GM21529 (cell line): Measurements from ENCODE around the gene ANKRD61.
A peak's percentile ranks its signal among the peaks of the same experiment; 100 is the strongest.
"Not testable (repeated sequence)": the region's sequence is repeated elsewhere in the genome, so short reads cannot be mapped to it uniquely, and the experiment has no call there.

Experiments
- ATAC-seq: cut with Tn5 transposase; IDR thresholded peaks from one replicate; pipeline ENCODE4 v1.9.1; 2021; ENCODE audit not compliant: unreplicated experiment

The ANKRD61 gene

GRCh38 chr7:6030988-6031387, at the start of gene ANKRD61:
Gene ANKRD61 (plus strand): TSS chr7:6031376. CDS start chr7:6031376, 0 bp downstream.
- no peak for ATAC-seq

- not testable (repeated sequence) for ATAC-seq
These were observed 44.1 kb upstream of the ANKRD61 start for GRCh38 chr7:5987061-5987460.

GRCh38 chr7:5997210-5997808, 33.9 kb upstream of the ANKRD61 start:
- no peak for ATAC-seq

- no peak for ATAC-seq
These were observed 23.8 kb upstream of the ANKRD61 start for GRCh38 chr7:6007386-6007785.

- ATAC-seq: not testable (repeated sequence)
These were observed 23.2 kb upstream of the ANKRD61 start for GRCh38 chr7:6007835-6008590.

GRCh38 chr7:6008668-6009611, 22.2 kb upstream of the ANKRD61 start, which contains the start of the genes AIMP2 and PMS2:
Gene AIMP2 (plus strand): TSS chr7:6009272. CDS start chr7:6009364, 92 bp downstream.
Gene PMS2 (minus strand): TSS chr7:6009049. CDS start chr7:6009019, 30 bp downstream.
- peak; percentile 92 for ATAC-seq

GRCh38 chr7:6010370-6010769, 20.8 kb upstream of the ANKRD61 start:
- ATAC-seq: not testable (repeated sequence)

GRCh38 chr7:6011541-6011940, 19.6 kb upstream of the ANKRD61 start:
- ATAC-seq: no peak

GRCh38 chr7:6012355-6013104, 18.6 kb upstream of the ANKRD61 start:
- ATAC-seq: no peak

GRCh38 chr7:6015917-6016652, 15.1 kb upstream of the ANKRD61 start:
- peak; percentile 13 for ATAC-seq

- no peak for ATAC-seq
These were observed 14.6 kb upstream of the ANKRD61 start for GRCh38 chr7:6016653-6016966.

- no peak for ATAC-seq
These were observed 10.5 kb upstream of the ANKRD61 start for GRCh38 chr7:6020371-6021286.

- ATAC-seq: no peak
These were observed 8.5 kb upstream of the ANKRD61 start for GRCh38 chr7:6022707-6023106.

GRCh38 chr7:6023974-6024435, 7.2 kb upstream of the ANKRD61 start:
- no peak for ATAC-seq

- peak; percentile 97 for ATAC-seq
These were observed 5.0 kb upstream of the ANKRD61 start for GRCh38 chr7:6026011-6026819.

GRCh38 chr7:6026820-6027311, 4.3 kb upstream of the ANKRD61 start:
- peak; percentile 29 for ATAC-seq

- no peak for ATAC-seq
These were observed 3.3 kb upstream of the ANKRD61 start for GRCh38 chr7:6027806-6028365.
